ENCODE measurements around the gene CAVIN2.

DNA sequence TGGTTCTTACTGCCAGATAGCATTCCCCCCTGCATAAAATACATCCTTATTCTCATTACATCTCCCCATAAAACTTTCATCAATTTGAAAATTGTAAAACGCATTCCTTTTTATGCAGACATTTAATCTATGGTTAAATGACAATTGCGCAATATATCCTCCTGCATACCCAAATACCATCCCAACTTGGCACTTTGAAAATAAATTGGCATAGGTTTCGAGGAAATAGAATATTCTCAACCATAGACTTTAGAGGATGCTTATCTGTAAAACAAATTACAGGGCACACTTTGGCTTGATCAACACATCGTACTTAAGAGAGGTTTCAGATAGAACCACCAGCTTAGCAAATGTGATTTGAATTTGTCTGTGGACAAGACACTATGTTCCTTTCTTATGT is 31.0 kb upstream of the CAVIN2 start:
- TF ChIP-seq, protein P1, sequence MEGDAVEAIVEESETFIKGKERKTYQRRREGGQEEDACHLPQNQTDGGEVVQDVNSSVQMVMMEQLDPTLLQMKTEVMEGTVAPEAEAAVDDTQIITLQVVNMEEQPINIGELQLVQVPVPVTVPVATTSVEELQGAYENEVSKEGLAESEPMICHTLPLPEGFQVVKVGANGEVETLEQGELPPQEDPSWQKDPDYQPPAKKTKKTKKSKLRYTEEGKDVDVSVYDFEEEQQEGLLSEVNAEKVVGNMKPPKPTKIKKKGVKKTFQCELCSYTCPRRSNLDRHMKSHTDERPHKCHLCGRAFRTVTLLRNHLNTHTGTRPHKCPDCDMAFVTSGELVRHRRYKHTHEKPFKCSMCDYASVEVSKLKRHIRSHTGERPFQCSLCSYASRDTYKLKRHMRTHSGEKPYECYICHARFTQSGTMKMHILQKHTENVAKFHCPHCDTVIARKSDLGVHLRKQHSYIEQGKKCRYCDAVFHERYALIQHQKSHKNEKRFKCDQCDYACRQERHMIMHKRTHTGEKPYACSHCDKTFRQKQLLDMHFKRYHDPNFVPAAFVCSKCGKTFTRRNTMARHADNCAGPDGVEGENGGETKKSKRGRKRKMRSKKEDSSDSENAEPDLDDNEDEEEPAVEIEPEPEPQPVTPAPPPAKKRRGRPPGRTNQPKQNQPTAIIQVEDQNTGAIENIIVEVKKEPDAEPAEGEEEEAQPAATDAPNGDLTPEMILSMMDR (IDR thresholded peaks at IDR 0.05; ENCODE audit: insufficient read depth, low read length, poor library complexity, severe bottlenecking): no peak
- TF ChIP-seq EZH2phosphoT487 (conservative IDR thresholded peaks at IDR 0.05; ENCODE audit: low read length): no peak

All from SU-DHL-6 (cell line).